HG03460 (cell line): ENCODE measurements around the gene TLR7.

Source experiments
- ATAC-seq: cut with Tn5 transposase; IDR thresholded peaks from one replicate; pipeline ENCODE4 v1.9.1; 2021; ENCODE audit not compliant: unreplicated experiment

Gene TLR7

DNA sequence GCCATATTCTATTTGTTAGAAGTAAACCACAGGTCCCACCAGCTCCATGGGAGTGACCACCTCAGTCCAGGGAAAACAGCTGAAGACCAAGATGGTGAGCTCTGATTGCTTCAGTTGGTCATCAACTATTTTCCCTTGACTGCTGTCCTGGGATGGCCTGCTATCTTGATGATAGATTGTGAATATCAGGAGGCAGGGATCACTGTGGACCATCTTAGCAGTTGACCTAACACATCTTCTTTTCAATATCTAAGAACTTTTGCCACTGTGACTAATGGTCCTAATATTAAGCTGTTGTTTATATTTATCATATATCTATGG lies 55.7 kb downstream of the TLR7 start:
- ATAC-seq: no peak

DNA sequence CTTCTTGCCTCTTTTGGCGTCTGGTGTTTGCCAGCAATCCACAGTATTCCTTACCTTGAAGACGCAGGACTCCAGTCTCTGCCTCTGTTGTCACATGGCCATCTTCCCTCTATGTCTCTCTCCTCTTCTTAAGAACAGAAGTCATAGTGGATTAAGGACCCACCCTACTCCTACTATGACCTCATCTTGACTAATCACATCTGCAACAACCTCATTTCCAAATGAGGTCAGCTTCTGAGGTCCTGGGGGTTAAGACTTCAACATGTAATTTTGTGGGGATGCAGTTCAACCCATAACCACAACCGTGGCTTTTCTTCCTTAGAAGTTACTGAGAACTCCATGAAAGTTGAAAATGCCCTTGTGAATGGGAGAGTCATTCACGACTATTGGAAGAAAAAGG lies 62.8 kb downstream of the TLR7 start:
- no peak for ATAC-seq

- no peak for ATAC-seq
These were observed 63.3 kb downstream of the TLR7 start for GRCh38 chrX:12930150-12930549.

GRCh38 chrX:12932244-12932643 lies 65.4 kb downstream of the TLR7 start:
- ATAC-seq: no peak

DNA sequence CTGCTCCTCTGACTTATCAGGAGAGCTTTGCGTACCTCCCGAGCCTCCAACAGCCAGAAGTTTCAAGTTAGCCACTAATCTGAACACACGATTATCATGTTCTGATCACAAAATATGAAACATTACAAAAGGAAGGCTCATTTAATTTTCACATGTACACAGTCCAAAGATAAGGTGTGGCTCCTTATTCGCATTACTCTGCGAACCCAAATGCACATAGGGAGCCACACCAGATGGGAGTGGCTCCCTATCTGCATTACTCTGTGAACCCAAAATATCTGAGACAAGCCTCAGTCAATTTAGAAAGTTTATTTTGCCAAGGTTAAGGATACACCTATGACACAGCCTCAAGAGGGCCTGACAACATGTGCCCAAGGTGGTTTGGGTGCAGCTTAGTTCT lies 68.0 kb downstream of the TLR7 start:
- ATAC-seq: no peak

GRCh38 chrX:12936947-12937346 lies 70.1 kb downstream of the TLR7 start:
- ATAC-seq: no peak
